Activated CD4-positive, CD25-positive, alpha-beta regulatory T cell treated with anti-CD3 and anti-CD28 coated beads, Interleukin-2, amount 50 U/mL, for 72 hours (primary cell): ENCODE data around the gene MICU2.

ENCODE experiments used
- DNase-seq: peaks from one replicate; pipeline ENCODE4 v3.0.0; 2021

Gene MICU2

GRCh38 chr13:21603531-21604448 is at the start of gene MICU2:
Gene MICU2, minus strand, starts transcription at chr13:21604170. Its CDS starts 22 bp downstream, at chr13:21604148.
- peak; percentile 95 for DNase-seq

- no peak for DNase-seq
Observed at GRCh38 chr13:21641629-21642028, 37.7 kb upstream of the MICU2 start.

DNA sequence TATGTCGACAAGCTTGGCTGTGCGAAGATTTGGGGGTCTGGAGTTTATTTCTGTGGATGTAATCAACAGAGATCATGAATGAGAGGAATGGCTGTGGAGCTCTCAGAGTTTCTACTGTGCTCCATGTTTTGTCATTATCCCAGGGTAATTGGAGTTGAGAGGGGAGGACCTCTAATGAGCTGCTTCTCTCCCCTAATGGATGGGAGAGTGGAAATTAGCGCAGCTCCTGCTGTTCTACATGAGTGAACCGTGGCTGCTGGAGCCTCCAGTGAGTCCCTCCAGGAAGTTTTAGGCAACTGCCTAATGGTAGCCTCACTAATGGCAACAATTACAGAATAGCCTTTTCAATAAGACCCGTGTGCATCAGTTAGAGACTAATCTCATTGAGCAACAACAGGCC is 35.6 kb upstream of the MICU2 start:
- DNase-seq = no peak

DNA sequence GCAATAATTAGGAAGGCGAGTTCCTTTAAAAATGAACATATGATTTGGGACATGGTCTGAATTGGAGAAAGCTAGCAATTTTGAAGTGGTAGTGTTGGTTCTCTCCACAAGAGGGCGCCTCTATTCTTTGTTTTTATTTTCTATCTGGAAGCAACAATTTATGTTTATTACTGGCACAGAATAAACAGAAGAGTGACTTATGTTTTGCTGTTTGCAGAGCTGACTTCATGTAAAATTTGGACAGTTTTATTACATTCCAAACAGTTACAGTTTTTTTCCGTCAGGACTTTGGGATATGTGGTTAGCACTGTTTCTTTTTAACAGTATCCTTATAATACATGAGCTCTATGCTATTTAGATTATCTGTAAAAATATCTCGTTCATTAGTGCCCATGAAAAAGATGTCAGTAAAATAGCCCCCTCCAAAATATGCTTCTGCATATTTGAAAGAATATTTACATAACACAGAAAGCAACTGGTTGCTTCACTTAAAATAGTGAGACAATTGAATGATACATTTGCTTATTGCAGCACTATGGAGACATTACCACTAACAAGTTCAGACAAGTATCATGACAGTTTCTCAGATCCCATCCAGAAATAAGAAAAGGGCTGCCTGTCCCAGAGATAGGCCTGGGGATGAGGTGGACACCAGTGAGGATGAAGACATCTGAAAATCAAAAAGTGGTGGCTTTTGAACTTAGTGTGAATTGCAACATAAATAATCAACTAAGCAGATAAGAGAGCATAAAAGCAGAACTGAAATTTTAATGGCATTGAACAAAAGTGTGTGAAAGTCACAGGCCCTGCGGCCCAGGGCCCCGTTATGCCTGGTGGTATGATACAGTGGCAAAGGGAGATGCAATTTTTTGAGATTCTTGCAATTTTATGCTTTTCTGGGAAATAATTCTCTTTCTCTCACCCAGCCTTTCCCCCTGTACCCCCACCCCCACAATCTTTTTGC is 34.6 kb upstream of the MICU2 start:
- DNase-seq = no peak

- DNase-seq = no peak
Observed at GRCh38 chr13:21637296-21637695, 33.3 kb upstream of the MICU2 start.

DNA sequence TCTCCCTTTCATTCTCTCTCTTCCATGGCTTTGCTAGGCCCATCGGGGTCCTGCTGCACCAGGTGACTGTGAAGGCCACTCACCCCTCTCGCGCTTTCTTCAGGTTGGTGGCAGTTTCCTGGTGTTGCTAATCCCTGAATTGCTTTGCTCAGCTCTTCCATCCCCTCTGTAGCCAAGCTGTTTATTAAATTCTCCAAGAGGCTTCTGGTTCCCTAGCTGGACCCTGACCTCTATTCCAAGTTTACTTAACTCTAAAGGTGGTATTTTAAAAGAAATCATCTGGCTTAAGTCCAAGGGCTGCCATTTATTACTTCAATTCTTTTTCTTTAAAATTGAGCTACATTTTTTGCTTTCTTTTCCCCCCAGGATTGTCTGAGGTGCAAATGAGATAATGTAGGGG is 32.7 kb upstream of the MICU2 start:
- DNase-seq = no peak

DNA sequence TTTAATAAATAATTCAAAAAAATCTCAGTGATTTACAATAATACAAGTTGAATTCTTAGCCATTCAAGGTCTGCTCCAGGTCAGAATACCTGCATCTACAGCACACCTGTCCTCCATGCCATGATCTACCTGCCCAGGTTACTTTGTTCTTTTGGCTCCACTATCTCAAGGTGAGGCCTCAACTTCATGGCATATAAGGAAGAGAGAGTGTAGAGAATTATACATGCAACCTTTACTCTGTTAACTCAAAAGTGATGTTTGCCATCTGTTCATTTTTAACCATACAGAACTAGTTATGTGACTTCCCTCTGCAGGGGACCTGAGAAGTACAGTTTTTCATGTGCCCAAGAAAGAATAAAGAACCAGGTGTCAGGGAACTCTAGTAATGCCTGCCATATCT is 28.2 kb upstream of the MICU2 start:
- DNase-seq = no peak

- no peak for DNase-seq
Observed at GRCh38 chr13:21625366-21625765, 21.4 kb upstream of the MICU2 start.

DNA sequence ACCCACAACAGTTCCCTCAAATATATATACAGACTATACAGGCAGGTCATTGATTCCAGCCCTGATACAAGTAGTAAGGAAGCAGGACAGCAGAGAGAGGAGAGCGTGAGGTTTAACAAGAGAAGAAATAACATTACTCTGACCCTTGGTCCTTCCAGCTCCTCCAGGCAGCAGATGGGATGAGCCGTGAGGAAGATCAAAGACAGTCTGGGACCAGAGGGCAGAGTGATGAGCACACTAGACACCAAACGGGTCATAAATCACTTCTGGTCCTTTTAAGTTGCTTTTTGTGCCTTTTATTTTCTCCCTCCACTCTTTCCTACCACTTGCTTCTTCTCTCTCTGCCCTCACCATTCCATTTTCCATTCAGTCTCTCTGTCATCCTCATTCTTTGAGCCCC is 16.9 kb upstream of the MICU2 start:
- DNase-seq = no peak

DNA sequence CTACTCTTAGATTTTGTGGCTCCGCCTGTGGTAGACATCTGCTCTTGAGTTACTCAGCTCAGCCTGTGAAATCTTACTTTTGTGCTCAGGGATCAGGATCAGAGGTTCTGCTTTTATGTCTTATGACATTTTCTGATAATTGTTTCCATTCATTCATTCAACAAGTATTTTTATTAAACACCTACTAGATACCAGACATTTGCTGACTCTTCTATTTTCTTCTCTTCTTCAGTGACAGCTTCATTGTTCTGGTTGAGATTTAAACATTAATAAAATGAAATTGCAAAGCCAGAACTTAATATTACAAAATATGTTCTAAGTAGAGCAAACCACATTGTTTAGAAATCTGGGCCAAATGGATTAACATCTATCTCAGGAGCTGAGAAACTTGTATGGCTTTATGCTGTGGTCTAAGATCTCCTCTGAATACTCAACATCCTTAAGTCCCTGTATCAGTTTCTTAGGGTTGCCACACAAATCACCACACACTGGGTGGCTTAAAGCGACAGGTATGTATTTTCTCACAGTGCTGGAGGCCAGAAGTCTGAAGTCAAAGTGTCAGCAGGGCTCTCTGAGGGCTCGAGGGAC is 15.8 kb upstream of the MICU2 start:
- no peak for DNase-seq

DNA sequence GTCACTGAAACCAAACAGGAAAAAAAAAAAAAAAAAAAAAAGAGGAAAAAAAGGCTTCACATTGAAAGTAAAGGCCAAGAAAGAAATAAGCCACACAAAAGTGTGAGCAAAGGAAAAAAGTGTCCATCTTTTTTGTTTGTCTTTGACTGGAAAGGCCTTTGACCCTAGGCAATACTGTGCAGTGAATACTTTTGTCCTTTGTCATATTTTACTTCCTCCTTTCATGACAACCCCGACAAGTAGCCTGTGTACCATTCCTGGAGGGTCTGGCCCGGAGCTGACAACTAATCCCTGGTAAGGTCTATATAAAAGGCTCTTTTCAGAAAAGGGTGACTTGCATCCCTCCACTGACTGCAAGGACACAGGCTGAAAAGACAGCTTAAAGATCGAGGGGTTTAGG is 12.9 kb upstream of the MICU2 start:
- no peak for DNase-seq

GRCh38 chr13:21616205-21616866 is 12.4 kb upstream of the MICU2 start:
- no peak for DNase-seq

DNA sequence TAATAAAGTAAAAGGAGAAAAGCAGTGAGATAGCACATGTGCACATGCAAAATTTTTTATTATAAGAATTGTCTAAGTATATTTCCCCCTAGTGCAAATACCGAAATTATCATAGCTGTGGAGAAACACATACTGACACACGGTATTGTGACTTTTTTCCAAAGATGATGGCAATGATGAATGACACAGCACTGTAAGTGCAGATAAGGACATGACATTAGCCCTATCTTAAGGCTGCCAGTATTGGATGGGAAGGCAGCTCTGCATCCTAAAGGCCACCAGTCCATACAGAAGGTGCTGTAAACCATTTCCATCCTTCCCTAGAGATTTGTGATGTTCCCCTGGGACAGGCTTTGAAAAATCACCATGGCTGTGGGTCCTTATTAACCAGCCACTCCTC is 11.5 kb upstream of the MICU2 start:
- DNase-seq = no peak

DNA sequence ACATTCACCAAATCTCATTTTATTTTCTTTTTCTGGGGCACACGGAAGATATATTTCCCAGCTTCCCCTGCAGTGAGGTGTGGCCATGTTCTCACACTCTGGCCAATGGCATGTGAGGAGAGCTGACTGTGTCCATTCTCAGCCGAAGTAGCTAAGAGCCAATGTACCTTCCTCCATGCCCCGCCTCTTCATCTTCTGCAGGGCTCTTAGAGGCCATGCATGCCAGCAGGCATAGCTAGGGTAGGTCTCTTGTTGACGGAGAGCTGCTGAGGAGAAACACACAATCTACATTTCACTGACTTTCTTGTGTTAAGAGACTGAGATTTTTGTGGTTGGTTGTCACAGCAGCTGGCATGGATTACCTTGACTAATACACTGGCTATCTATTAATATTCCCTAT is 9.8 kb upstream of the MICU2 start:
- no peak for DNase-seq

- no peak for DNase-seq
Observed at GRCh38 chr13:21611385-21611784, 7.4 kb upstream of the MICU2 start.

GRCh38 chr13:21610687-21611086 is 6.7 kb upstream of the MICU2 start:
- DNase-seq = no peak

DNA sequence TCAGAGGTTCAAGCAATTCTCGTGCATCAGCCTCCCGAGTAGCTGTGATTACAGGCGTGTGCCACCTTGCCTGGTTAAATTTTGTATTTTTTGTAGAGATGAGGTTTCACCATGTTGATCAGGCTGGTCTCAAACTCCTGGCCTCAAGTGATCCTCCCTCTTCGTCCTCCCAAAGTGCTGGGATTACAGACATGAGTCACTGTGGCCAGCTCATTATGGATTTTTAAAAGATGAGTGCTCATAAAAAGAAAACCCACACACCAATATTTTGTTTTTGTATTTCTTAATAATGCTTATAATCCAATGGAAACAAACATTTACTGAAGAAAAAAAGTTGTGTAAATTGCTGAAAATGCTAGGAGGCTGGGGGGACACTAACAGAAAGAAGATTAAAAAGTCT is 5.0 kb upstream of the MICU2 start:
- DNase-seq = no peak

DNA sequence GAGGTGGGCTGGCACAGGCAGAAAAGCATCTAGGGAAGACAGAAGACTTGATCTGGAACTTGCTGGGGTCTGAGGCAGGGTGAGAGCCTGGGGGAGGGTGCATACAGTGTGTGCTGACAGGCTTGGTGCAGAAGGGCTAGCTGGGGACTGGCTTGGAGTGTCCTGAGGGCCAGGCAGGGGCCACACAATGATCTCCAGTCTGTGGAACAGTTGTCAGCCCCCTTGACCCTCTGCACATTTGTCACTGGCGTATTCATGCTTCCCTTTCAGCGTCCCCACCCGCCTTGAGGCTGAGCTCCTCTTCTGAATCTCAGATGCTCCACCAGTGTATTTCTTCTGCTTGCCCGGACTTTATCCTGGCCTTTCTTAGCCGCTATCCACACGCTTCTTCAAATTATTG is 2.8 kb upstream of the MICU2 start:
- DNase-seq = no peak

DNA sequence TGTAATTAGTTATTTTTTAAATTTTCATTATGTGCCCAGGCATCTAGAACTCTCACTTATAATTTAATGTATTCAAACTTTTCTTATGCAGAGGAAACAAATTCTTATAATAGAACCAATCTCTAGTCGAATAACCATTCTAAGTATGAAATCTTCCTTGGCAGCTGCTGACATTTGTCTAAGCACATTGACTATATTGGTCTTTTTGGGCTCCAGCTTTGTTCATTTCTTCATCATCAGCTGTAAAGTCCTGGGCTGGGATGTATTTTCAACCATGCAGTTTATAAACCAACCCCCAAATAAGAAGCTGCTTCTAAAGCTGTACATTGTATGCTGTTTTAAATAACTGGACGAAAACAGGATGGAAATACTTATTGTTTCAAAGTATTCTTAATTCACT is 2.3 kb upstream of the MICU2 start:
- DNase-seq = no peak

DNA sequence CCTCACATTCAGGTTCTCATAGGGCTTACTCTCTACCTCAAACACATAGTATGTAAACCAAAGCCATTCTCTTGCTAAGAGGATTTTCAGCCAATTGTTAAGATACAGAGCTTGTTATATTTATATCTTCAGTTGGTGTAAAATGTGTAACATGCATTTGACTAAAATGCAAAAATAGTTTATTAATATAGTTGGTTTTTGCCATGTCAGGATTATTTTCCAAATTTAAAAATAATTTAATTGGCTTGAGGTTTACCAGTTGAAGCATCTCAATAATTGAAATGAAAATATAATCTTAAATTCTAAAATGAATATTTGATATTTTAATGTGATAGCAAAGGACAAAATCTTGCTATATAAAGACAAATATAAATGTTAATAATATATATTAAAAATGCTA is 7.2 kb downstream of the MICU2 start:
- DNase-seq = no peak

- DNase-seq = no peak
Observed at GRCh38 chr13:21595546-21595822, 8.5 kb downstream of the MICU2 start.

GRCh38 chr13:21594715-21595545 is 9.0 kb downstream of the MICU2 start:
- no peak for DNase-seq
